ENCODE data around the gene IGF2.

Gene IGF2, protein sequence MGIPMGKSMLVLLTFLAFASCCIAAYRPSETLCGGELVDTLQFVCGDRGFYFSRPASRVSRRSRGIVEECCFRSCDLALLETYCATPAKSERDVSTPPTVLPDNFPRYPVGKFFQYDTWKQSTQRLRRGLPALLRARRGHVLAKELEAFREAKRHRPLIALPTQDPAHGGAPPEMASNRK

DNA sequence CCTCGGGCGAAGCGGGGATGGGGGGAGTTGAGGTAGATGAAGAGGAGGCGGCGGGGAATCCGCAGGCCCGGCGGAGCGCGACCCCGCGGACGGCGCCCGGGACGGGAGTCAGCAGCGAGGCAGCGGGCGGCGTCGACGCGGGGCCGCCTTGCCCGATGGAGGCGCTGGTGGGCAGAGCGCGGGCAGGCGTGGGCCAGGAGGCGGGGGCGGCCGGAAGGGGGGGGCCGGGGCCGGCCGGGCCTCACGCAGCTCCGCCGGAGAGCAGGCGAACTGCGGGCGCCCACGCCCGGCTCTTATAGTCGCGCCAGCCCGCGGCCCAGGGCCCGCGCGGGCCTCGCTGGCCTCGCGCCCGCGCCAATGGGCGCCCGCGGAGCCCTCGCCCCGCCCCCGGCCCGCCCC, at the start of gene IGF2:
Gene IGF2 (minus strand): TSS at position 267 of the 399 bp plus-strand sequence. CDS start 3,866 bp downstream, outside the sequence.
- no peaks in the 10 kb centered on the region for H3K4me1 ChIP-seq (ENCODE audit: control insufficient read depth, insufficient read depth, low read length)
- ChIA-PET CTCF (interaction anchor here (0.6 to 1.0 kb wide), 2 partner anchors 12 to 257 kb away, joined by 3 read pairs; no protein-coding TSS in a partner anchor), POLR2A (no interaction called here)
- H3K36me3 ChIP-seq (ENCODE audit: control insufficient read depth in 2 of 2, insufficient read depth in 1 of 2, low read length in 2 of 2) = no peaks in the 10 kb centered on the region
- TF ChIP-seq ZNF324 (tag by site-specific recombination; IDR thresholded peaks at IDR 0.05) (no peak), ZNF513 (tag by site-specific recombination; IDR thresholded peaks at IDR 0.05) (peak; percentile 16; the same call in 1 of the 2 replicates), ZNF274 (IDR thresholded peaks at IDR 0.05; ENCODE audit: low read length) (no peak), ZNF274 (tag by site-specific recombination; IDR thresholded peaks at IDR 0.05; ENCODE audit: borderline replicate concordance) (no peak), MEIS1 (CRISPR knock-in tag; IDR thresholded peaks at IDR 0.05; ENCODE audit: borderline replicate concordance) (no peak)
- peak within 1 kb of the TSS; percentile 11 for H3K4me3 ChIP-seq (ENCODE audit: low read depth, low read length)
- H3K9me3 ChIP-seq (ENCODE audit: control insufficient read depth, insufficient read depth, low read depth, low read length) = no peaks in the 10 kb centered on the region
- H3K27ac ChIP-seq (ENCODE audit: extremely low read depth, low read depth, low read length) = no peak within 1 kb of the TSS; the same call in 1 of the 2 replicates

- Histone ChIP-seq H3K4me3 (ENCODE audit: low read depth, low read length) (no peak overlapping the region), H3K27ac (ENCODE audit: extremely low read depth, low read depth, low read length) (no peak overlapping the region), H3K4me1 (ENCODE audit: control insufficient read depth, insufficient read depth, low read length) (no peaks in the 10 kb centered on the region), H3K36me3 (ENCODE audit: control insufficient read depth in 2 of 2, insufficient read depth in 1 of 2, low read length in 2 of 2) (no peaks in the 10 kb centered on the region), H3K9me3 (ENCODE audit: control insufficient read depth, insufficient read depth, low read depth, low read length) (no peaks in the 10 kb centered on the region)
- POLR2A ChIA-PET = interaction anchor here (0.7 kb wide), 1 partner anchor 26 kb away, joined by 3 read pairs; no protein-coding TSS in a partner anchor
- CTCF ChIA-PET = interaction anchor here (0.5 kb wide), 1 partner anchor 235 kb away, joined by 3 read pairs; no protein-coding TSS in a partner anchor
- TF ChIP-seq, protein P1, sequence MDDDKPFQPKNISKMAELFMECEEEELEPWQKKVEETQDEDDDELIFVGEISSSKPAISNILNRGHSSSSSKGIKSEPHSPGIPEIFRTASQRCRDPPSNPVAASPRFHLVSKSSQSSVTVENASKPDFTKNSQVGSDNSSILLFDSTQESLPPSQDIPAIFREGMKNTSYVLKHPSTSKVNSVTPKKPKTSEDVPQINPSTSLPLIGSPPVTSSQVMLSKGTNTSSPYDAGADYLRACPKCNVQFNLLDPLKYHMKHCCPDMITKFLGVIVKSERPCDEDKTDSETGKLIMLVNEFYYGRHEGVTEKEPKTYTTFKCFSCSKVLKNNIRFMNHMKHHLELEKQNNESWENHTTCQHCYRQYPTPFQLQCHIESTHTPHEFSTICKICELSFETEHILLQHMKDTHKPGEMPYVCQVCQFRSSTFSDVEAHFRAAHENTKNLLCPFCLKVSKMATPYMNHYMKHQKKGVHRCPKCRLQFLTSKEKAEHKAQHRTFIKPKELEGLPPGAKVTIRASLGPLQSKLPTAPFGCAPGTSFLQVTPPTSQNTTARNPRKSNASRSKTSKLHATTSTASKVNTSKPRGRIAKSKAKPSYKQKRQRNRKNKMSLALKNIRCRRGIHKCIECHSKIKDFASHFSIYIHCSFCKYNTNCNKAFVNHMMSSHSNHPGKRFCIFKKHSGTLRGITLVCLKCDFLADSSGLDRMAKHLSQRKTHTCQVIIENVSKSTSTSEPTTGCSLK (tag by site-specific recombination; IDR thresholded peaks at IDR 0.05) = no peak
- no peak for TF ChIP-seq HIC1 (tag by site-specific recombination; IDR thresholded peaks at IDR 0.05)
- TF ChIP-seq ZNF132 (tag by site-specific recombination; IDR thresholded peaks at IDR 0.05; ENCODE audit: borderline replicate concordance) = no peak
- TF ChIP-seq EGR2 (tag by site-specific recombination; IDR thresholded peaks at IDR 0.05; ENCODE audit: low read depth) = no peak
- no peak for TF ChIP-seq ZNF701 (tag by site-specific recombination; IDR thresholded peaks at IDR 0.05)
- TF ChIP-seq, protein P2, sequence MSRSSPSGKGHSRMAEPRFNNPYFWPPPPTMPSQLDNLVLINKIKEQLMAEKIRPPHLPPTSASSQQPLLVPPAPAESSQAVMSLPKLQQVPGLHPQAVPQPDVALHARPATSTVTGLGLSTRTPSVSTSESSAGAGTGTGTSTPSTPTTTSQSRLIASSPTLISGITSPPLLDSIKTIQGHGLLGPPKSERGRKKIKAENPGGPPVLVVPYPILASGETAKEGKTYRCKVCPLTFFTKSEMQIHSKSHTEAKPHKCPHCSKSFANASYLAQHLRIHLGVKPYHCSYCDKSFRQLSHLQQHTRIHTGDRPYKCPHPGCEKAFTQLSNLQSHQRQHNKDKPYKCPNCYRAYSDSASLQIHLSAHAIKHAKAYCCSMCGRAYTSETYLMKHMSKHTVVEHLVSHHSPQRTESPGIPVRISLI (tag by site-specific recombination; IDR thresholded peaks at IDR 0.05) = no peak
- TF ChIP-seq SCRT1 (tag by site-specific recombination; IDR thresholded peaks at IDR 0.05; ENCODE audit: borderline replicate concordance) = no peak
- TF ChIP-seq TRIM28 (IDR thresholded peaks at IDR 0.05; ENCODE audit: borderline replicate concordance, low read length) = no peak
- no peak for TF ChIP-seq CTCF (tag by site-specific recombination; IDR thresholded peaks at IDR 0.05)
- TF ChIP-seq SETDB1 (IDR thresholded peaks at IDR 0.05; ENCODE audit: insufficient read length, low read length) = no peak
- TF ChIP-seq ZNF223 (tag by site-specific recombination; IDR thresholded peaks at IDR 0.05) = no peak
- TF ChIP-seq ZSCAN30 (tag by site-specific recombination; IDR thresholded peaks at IDR 0.05) = no peak
- TF ChIP-seq ZNF2 (tag by site-specific recombination; IDR thresholded peaks at IDR 0.05) = no peak
- no peak for TF ChIP-seq SP7 (tag by site-specific recombination; IDR thresholded peaks at IDR 0.05)
- no peak for TF ChIP-seq ZNF174 (tag by site-specific recombination; IDR thresholded peaks at IDR 0.05)
- TF ChIP-seq ZBTB26 (tag by site-specific recombination; optimal IDR thresholded peaks at IDR 0.05) = no peak
Measured at GRCh38 chr11:2188745-2189144, 49.6 kb upstream of the IGF2 start.

All from HEK293 (cell line).